Stimulated activated CD8-positive, alpha-beta memory T cell treated with anti-CD3 and anti-CD28 coated beads, Interleukin-2, amount 100 ng/mL, for 48 hours (primary cell): ENCODE results near the gene PDHB.
"Not testable (repeated sequence)": the region's sequence is repeated elsewhere in the genome, so short reads cannot be mapped to it uniquely, and the experiment has no call there.

Source experiments
- DNase-seq, 2 donors: peaks; one replicate each; pipeline ENCODE4 v3.0.0-alpha.2; 2020; ENCODE audit warnings: low read depth in 2 of 2

The PDHB gene

DNA sequence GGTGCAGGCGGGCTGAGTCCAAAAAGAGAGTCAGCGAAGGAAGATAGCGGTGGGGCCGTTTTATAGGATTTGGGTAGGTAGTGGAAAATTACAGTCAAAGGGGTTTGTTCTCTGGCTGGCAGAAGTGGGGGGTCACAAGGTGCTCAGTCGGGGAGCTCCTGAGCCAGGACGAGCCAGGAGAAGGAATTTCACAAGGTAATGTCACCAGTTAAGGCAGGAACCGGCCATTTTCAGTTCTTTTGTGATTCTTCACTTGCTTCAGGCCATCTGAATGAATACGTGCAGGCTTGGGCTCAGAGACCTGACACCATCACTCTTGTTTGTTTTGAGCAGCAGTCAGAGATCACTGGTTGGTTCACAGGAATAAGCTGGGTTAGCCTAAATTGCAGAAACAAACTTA is 3.6 kb upstream of the PDHB start:
- DNase-seq = not testable (repeated sequence)

- no peak for DNase-seq
Observed at GRCh38 chr3:58434990-58435389, 1.4 kb upstream of the PDHB start.

DNA sequence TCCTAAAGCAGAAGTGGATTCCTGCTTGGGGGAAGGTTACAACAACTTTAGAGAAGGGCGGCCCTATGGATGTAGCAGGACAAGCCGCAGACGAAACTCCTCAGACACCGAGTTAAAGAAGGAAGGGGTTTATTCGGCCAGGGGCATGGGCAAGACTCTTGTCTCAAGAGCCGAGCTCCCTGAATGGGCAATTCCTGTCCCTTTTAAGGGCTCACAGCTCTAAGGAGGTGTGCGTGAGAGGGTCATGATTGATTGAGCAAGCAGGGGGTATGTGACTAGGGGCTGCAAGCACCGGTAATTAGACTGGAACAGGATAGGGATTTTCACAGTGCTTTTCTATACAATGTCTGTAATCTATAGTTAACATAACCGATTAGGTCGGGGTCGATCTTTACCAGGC is 879 bp upstream of the PDHB start:
- DNase-seq = no peak

GRCh38 chr3:58434168-58434504 is 504 bp upstream of the PDHB start:
- DNase-seq = no peak

DNA sequence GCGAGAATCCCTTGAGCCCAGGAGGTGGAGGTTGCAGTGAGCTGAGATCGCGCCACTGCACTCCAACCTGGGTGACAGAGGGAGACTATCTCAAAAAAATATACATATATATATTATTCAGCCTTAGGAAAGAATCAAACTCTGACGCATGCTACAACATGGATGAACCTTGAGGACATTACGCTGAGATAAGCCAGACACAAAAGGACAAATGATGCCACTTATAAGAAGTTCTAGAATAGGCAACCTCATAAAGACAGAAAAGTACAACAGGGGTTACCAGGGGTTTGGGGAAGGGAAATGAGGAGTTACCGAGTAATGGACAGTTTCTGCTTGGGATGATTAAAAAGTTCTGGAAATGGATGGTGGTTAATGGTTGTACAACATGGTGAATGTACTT is 727 bp downstream of the PDHB start:
- no peak for DNase-seq

GRCh38 chr3:58429657-58430056 is 4.0 kb downstream of the PDHB start:
- no peak for DNase-seq

- DNase-seq = no peak
Observed at GRCh38 chr3:58427661-58428361, 5.8 kb downstream of the PDHB start.

- DNase-seq = no peak
Observed at GRCh38 chr3:58425782-58426181, 7.8 kb downstream of the PDHB start.

DNA sequence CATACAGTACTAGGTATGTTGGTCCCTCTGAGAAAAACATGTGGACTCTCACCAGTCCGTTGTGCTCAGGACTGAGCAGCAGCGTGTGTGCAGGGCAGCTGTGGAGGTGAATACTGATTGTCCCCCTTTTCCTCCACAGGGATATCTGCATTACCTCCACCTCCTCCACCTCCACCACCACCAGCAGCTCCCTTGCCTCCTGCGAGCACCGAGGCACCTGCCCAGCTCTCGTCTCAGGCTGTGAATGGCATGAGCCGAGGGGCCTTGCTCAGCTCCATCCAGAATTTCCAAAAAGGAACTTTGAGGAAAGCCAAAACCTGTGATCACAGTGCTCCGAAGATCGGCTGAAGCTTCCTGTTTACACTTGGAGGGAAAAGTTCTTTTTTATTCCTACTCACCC is 9.0 kb downstream of the PDHB start:
- DNase-seq = no peak

DNA sequence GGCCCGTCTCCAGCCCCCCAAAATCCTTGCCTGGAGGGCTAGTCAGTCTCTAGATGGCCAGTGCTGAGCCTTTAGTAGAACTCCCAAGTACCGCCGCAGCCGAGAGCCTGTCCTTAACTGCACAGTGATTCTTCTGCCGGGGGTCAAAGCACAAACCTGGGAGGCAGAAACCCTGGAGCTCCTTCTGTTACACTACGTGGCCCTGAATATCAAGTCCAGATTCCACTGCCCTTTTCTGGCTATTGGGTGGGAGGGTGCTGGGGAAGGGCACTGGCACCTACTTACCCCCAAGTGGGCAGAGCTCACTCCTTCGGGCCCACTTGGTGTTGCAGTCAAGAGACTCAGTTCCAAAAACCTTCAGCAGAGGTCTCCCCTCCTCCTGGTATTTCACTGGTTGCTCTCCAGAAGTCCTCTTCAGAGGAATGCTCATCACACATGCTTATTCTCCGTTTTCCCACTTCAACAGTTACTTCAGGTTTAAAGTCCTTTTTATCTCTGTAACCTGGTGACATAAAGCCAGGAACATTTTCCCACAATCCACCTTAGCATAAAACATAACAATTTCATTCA is 10.8 kb downstream of the PDHB start:
- no peak for DNase-seq

DNA sequence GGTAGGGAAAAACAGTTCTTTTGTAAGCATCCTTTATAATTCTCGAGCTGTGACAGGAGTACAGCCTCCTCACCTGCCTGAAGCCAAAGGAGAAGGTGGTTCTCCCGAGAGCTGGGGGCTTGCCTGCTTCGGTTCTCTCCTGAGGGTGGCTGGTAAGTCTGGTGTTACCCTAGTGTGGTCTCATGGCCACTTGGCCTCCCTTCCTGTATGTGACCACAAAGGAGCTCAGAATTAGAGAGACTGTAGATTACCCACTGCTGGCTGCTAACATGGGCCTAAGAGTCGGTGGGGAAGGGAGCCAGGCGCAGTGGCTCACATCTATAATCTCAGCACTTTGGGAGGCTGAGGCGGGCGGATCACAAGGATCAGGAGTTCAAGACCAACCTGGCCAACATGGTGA is 12.6 kb downstream of the PDHB start:
- no peak for DNase-seq

- no peak for DNase-seq
Observed at GRCh38 chr3:58419780-58420507, 13.7 kb downstream of the PDHB start.

DNA sequence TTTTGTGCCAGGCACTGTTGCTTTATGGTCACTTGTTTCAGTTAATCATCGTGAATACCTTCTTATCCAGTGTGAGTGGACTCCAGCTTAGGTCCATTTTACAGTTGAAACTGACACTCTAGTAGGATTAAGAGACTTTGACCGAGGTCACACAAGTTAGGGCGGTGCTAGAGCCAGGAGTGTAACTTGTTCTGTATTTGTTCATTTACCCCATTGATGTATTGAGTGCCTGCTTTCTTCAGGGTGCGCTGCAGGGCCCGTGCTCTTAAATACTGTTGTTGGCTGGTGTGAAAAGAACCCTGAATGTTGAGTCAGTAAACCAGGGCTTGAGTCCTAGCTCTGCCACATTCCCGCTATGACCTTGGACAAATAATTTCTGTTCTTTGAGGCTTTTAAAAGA is 15.4 kb downstream of the PDHB start:
- DNase-seq = no peak

- DNase-seq = no peak
Observed at GRCh38 chr3:58417075-58417474, 16.6 kb downstream of the PDHB start.

GRCh38 chr3:58416191-58416590 is 17.4 kb downstream of the PDHB start:
- no peak for DNase-seq

DNA sequence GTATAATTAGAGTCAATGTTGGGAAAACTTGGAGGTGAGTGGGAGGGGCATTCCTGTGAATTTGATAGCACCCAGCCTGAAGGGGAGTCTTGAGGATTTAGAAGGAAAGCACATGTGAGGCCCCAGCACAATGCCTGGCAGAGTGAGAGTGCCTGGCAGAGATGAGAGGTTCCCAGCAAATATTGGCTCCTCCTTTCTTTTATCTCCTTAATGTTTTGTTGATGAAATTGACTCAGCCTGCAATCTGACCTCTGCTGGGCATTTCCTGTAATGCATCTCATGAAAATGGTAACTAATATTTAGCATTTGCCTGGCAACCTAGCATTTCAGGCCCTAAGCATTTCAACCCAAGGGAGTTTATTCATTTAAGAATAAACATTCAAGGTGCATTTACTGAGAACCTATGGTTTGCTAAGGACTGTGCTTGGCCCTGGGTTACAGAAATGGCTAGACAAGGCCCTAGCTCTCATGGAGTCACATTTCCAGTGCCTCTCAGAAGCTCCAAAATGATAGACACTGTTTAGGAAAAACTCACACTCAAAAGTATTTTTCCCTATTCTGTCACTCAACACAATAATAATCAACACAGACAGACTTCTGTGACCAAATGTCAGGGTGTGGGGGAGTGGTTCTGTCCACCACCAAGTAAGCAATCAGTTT is 19.0 kb downstream of the PDHB start:
- DNase-seq = no peak

DNA sequence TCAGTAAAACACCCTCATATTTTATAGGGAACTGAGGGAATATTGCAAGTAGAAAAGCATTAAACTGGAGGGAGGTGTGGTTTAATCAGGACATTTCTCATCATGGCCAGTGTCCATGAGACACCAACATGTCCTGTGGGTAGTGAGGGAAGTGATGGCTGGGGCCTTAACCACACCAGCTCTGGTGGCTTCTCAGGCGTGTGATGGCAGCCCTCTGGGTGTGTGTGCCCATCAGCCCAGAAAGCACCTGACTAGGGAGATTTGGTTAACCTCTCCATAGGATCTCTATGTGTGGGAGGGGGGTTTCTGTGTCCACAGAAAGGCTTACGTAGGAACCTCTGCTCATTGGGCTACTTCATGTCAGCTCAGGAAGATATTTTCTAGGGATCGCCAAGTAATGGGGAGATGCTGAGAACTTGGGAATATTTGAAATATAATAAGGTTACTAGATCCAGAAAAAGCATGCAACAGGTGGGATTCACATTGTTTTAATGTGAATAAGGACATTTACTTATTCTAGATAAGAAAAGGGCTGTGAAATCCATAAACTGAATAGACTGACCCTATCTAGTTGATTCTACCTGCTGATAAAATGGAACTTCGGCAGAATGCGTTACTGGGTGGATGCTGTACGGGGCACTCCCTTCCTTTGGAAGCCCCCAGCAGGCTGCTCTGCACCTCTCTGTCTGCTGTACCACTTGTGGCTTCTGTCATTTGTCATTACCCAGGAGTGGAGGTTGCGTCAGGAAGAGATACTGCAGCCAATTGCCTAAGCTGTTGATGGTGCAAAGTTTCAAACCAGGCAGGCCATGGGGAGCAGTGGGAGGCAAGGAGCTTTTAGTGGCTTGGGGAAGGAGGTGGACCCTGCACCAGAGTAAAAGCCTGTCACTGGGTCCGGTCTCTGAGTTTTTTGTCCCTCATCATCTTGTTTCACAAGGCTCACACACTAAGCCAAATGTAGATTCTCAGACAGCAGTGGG is 21.5 kb downstream of the PDHB start:
- DNase-seq = no peak

GRCh38 chr3:58411036-58411435 is 22.6 kb downstream of the PDHB start:
- DNase-seq = no peak

DNA sequence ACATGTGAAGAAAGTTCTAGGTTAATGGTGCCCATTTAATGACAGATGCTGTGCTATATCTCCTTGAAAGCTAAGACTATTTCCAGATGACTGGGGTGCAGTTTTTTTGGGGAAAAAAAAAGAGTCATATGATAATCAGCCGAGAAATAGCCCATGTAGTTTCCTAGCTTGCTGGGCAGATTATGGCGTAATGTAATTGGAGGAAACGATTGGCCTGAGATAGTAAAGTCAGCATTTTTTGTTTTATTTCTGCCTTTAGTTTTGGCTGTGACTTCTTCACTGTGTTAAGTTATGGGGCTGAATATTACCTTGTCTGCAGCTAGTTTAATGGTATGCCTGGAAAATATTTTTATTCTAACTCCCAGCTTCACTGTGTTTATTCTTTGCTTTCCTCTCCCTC is 24.0 kb downstream of the PDHB start:
- no peak for DNase-seq

DNA sequence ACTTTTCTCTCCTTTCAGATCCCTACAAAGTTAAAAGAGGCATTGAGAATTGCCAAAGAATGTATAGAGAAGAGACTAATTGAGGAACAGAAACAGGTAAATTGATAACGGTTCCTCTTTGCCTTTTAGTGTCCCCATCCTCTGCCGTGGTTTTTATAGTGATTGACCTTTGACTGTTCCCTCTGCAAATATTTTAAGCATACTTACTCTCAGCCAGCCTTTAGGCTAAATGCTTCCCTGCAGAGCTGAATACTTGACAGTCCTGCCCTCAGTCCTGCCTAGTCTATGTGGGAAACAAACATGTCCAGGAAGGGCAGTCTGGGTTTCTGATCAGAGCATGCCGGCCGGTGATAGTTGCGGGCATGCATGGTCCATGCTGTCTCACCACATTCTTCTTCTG is 24.7 kb downstream of the PDHB start:
- DNase-seq = no peak

- DNase-seq = no peak
Observed at GRCh38 chr3:58404396-58404795, 29.2 kb downstream of the PDHB start.
